Stimulated activated memory B cell treated with anti-CD40 and anti-IgM and Interleukin-4, amounts not matched to agents 10 μg/mL and 1 μg/mL and 100 μg/mL, for 72 hours (primary cell): ENCODE data around the gene B3GNT9.

ENCODE experiments used
- ATAC-seq: fragments of 150-1000 bp; cut with Tn5 transposase; 2 replicates; pipeline ENCODE4 v1.10.0; 2021
- H3K27ac Mint-ChIP-seq: one replicate; pipeline ENCODE4 v1.8.0; 2022; ENCODE audit warnings: mild to moderate bottlenecking, mixed read lengths
- H3K27me3 Mint-ChIP-seq: one replicate; pipeline ENCODE4 v1.8.0; 2022; ENCODE audit warnings: mixed read lengths
- H3K36me3 Mint-ChIP-seq: one replicate; pipeline ENCODE4 v1.8.0; 2022; ENCODE audit warnings: mixed read lengths
- H3K4me1 Mint-ChIP-seq: one replicate; pipeline ENCODE4 v1.8.0; 2022; ENCODE audit warnings: mixed read lengths
- H3K4me3 Mint-ChIP-seq: one replicate; pipeline ENCODE4 v1.8.0; 2022; ENCODE audit warnings: mild to moderate bottlenecking, moderate library complexity, mixed read lengths
- H3K9me3 Mint-ChIP-seq: one replicate; pipeline ENCODE4 v1.8.0; 2022; ENCODE audit warnings: mixed read lengths

B3GNT9 gene

GRCh38 chr16:67105246-67105645 is 45.6 kb downstream of the B3GNT9 start:
- Mint-ChIP-seq H3K9me3 (no peaks in the 10 kb centered on the region), H3K36me3 (no peaks in the 10 kb centered on the region), H3K4me3 (no peak overlapping the region), H3K4me1 (peaks cover 33% of the 10 kb centered on the region), H3K27ac (peak overlapping the region; percentile 10), H3K27me3 (no peaks in the 10 kb centered on the region)
- no peak for ATAC-seq

GRCh38 chr16:67104845-67105244 is 46.0 kb downstream of the B3GNT9 start:
- no peak for ATAC-seq
- H3K36me3 Mint-ChIP-seq = no peaks in the 10 kb centered on the region

GRCh38 chr16:67104061-67104460 is 46.7 kb downstream of the B3GNT9 start:
- H3K9me3 Mint-ChIP-seq = no peaks in the 10 kb centered on the region
- H3K27ac Mint-ChIP-seq = no peak overlapping the region
- no peaks in the 10 kb centered on the region for H3K27me3 Mint-ChIP-seq
- no peaks in the 10 kb centered on the region for H3K36me3 Mint-ChIP-seq
- peaks cover 26% of the 10 kb centered on the region for H3K4me1 Mint-ChIP-seq
- ATAC-seq = no peak
- H3K4me3 Mint-ChIP-seq = no peak overlapping the region

More at GRCh38 chr16:67104845-67105244, 46.0 kb downstream of the B3GNT9 start:
- H3K27me3 Mint-ChIP-seq = no peaks in the 10 kb centered on the region
- no peak overlapping the region for H3K4me3 Mint-ChIP-seq
- no peaks in the 10 kb centered on the region for H3K9me3 Mint-ChIP-seq
- H3K27ac Mint-ChIP-seq = peak overlapping the region; percentile 10
- H3K4me1 Mint-ChIP-seq = peaks cover 31% of the 10 kb centered on the region

GRCh38 chr16:67101311-67102082 is 49.3 kb downstream of the B3GNT9 start:
- Mint-ChIP-seq H3K27me3 (no peaks in the 10 kb centered on the region), H3K36me3 (no peaks in the 10 kb centered on the region), H3K4me1 (peaks cover 26% of the 10 kb centered on the region), H3K4me3 (no peak overlapping the region), H3K27ac (no peak overlapping the region), H3K9me3 (no peaks in the 10 kb centered on the region)
- ATAC-seq = peak; percentile 27

GRCh38 chr16:67100569-67101310 is 50.1 kb downstream of the B3GNT9 start:
- no peak overlapping the region for H3K27ac Mint-ChIP-seq
- peaks cover 21% of the 10 kb centered on the region for H3K4me1 Mint-ChIP-seq
- no peaks in the 10 kb centered on the region for H3K27me3 Mint-ChIP-seq
- H3K36me3 Mint-ChIP-seq = no peaks in the 10 kb centered on the region
- no peak for ATAC-seq
- H3K9me3 Mint-ChIP-seq = no peaks in the 10 kb centered on the region
- no peak overlapping the region for H3K4me3 Mint-ChIP-seq

- H3K4me1 Mint-ChIP-seq = no peaks in the 10 kb centered on the region
- H3K36me3 Mint-ChIP-seq = no peaks in the 10 kb centered on the region
- H3K27ac Mint-ChIP-seq = no peak overlapping the region
- ATAC-seq = no peak
- H3K4me3 Mint-ChIP-seq = no peak overlapping the region
- H3K27me3 Mint-ChIP-seq = no peaks in the 10 kb centered on the region
- H3K9me3 Mint-ChIP-seq = no peaks in the 10 kb centered on the region
Observed at GRCh38 chr16:67098599-67098998, 52.2 kb downstream of the B3GNT9 start.
